PC-3 (cell line): ENCODE results near the gene ATP6AP1.

Source experiments
- EZH2 ChIP-seq: fragments of 300-600 bp; sonication (generic); IDR thresholded peaks from one replicate; pipeline ENCODE4 v1.6.1; 2017; ENCODE audit warnings: antibody characterized with exemption, mild to moderate bottlenecking, low read length; ENCODE audit not compliant: unreplicated experiment
- TF ChIP-seq, protein P1 (sequence below): fragments of 300-600 bp; sonication (generic); conservative IDR thresholded peaks from 2 replicates; pipeline ENCODE4 v1.5.1; 2017; ENCODE audit warnings: antibody characterized with exemption, low read depth, mild to moderate bottlenecking, low read length

DNA sequence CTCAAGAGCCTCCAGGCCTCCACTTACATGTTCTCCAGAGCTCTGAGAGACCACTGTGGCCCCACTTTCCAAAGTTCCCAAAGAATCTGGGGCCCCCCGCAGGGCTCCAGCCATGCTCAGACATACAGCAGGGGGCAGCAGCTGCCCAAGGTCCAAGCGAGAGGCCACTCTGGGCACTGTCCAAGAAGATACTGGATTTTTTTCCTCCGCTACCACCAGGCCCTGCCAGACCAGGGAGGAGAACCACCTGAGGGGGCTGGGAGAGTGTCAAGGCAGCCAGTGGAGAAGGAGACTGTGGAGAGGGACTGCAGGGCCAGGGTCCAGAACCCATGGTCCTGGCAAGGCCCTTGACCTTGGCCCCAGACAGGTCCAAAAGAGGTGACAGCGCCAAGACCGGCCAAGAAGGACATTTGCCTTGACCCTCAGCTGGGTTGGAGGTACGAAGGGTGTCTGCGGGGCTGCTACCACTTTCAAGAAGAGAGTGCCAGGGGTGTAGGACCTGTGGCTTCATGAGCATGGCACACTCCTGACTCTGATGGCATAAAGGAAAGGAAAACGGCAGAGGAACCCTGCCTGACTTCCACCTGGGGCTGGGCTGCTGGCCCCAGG lies 44.1 kb upstream of the ATP6AP1 start:
- TF ChIP-seq, protein P1, sequence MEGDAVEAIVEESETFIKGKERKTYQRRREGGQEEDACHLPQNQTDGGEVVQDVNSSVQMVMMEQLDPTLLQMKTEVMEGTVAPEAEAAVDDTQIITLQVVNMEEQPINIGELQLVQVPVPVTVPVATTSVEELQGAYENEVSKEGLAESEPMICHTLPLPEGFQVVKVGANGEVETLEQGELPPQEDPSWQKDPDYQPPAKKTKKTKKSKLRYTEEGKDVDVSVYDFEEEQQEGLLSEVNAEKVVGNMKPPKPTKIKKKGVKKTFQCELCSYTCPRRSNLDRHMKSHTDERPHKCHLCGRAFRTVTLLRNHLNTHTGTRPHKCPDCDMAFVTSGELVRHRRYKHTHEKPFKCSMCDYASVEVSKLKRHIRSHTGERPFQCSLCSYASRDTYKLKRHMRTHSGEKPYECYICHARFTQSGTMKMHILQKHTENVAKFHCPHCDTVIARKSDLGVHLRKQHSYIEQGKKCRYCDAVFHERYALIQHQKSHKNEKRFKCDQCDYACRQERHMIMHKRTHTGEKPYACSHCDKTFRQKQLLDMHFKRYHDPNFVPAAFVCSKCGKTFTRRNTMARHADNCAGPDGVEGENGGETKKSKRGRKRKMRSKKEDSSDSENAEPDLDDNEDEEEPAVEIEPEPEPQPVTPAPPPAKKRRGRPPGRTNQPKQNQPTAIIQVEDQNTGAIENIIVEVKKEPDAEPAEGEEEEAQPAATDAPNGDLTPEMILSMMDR, result peak; percentile 50
- no peak for TF ChIP-seq EZH2
